ENCODE data around the gene DYNC1H1. TPM values are rescaled to one million over a fixed set of nuclear protein-coding genes. Genes with fewer than 3 reads are reported as not detected.
"Not testable (repeated sequence)": the region's sequence is repeated elsewhere in the genome, so short reads cannot be mapped to it uniquely, and the experiment has no call there.

DYNC1H1 gene
- total RNA-seq, 1 donor from 2014 or later: 413 TPM

GRCh38 chr14:102080183-102081080, 116.1 kb downstream of the DYNC1H1 start:
- TF ChIP-seq CTCF (conservative IDR thresholded peaks at IDR 0.05): no peak
- Mint-ChIP-seq H3K4me1 (ENCODE audit: unreplicated experiment) (peaks cover 32% of the 10 kb centered on the region), H3K27ac (peak overlapping the region; percentile 60), H3K4me3 (no peak overlapping the region), H3K36me3 (peaks cover 64% of the 10 kb centered on the region), H3K27me3 (no peaks in the 10 kb centered on the region), H3K9me3 (no peaks in the 10 kb centered on the region)
- no peak for DNase-seq (ENCODE audit: extremely low spot score, unreplicated experiment)

GRCh38 chr14:102081231-102082080, 117.1 kb downstream of the DYNC1H1 start:
- Mint-ChIP-seq H3K27me3 (no peaks in the 10 kb centered on the region), H3K9me3 (no peaks in the 10 kb centered on the region), H3K36me3 (peaks cover 73% of the 10 kb centered on the region), H3K4me1 (ENCODE audit: unreplicated experiment) (peaks cover 32% of the 10 kb centered on the region), H3K4me3 (peak overlapping the region; percentile 52), H3K27ac (peak overlapping the region; percentile 60)
- no peak for TF ChIP-seq CTCF (conservative IDR thresholded peaks at IDR 0.05)
- no peak for DNase-seq (ENCODE audit: extremely low spot score, unreplicated experiment)

GRCh38 chr14:102084522-102084921, 120.1 kb downstream of the DYNC1H1 start:
- not testable (repeated sequence) for H3K9me3 Mint-ChIP-seq; H3K27me3 Mint-ChIP-seq; DNase-seq (ENCODE audit: extremely low spot score, unreplicated experiment)
- Mint-ChIP-seq H3K4me3 (peak overlapping the region; percentile 98), H3K4me1 (ENCODE audit: unreplicated experiment) (peaks cover 46% of the 10 kb centered on the region), H3K36me3 (peaks cover 63% of the 10 kb centered on the region), H3K27ac (peak overlapping the region; percentile 96)

- Mint-ChIP-seq H3K36me3 (peaks cover 59% of the 10 kb centered on the region), H3K27ac (peak overlapping the region; percentile 96), H3K27me3 (no peaks in the 10 kb centered on the region)
Observed at GRCh38 chr14:102084931-102085330, 120.6 kb downstream of the DYNC1H1 start.

GRCh38 chr14:102085488-102085887, 121.1 kb downstream of the DYNC1H1 start:
- Mint-ChIP-seq H3K27ac (peak overlapping the region; percentile 96), H3K36me3 (peaks cover 53% of the 10 kb centered on the region), H3K27me3 (no peaks in the 10 kb centered on the region), H3K4me1 (ENCODE audit: unreplicated experiment) (peaks cover 50% of the 10 kb centered on the region), H3K9me3 (no peaks in the 10 kb centered on the region), H3K4me3 (peak overlapping the region; percentile 98)
- no peak for DNase-seq (ENCODE audit: extremely low spot score, unreplicated experiment)
- TF ChIP-seq CTCF (conservative IDR thresholded peaks at IDR 0.05): no peak

More at GRCh38 chr14:102084931-102085330, 120.6 kb downstream of the DYNC1H1 start:
- no peak for TF ChIP-seq CTCF (conservative IDR thresholded peaks at IDR 0.05)
- DNase-seq (ENCODE audit: extremely low spot score, unreplicated experiment): no peak
- Mint-ChIP-seq H3K9me3 (no peaks in the 10 kb centered on the region), H3K4me1 (ENCODE audit: unreplicated experiment) (peaks cover 50% of the 10 kb centered on the region), H3K4me3 (peak overlapping the region; percentile 98)

All from type B pancreatic cell (in vitro differentiated cells).